GOT3 (cell line): ENCODE data around the gene PAN3.

Experiments
- DNase-seq: peaks from one replicate; lab custom pipeline; 2025; ENCODE audit warnings: mixed read lengths; lab: John Stamatoyannopoulos, UW

PAN3 gene

DNA sequence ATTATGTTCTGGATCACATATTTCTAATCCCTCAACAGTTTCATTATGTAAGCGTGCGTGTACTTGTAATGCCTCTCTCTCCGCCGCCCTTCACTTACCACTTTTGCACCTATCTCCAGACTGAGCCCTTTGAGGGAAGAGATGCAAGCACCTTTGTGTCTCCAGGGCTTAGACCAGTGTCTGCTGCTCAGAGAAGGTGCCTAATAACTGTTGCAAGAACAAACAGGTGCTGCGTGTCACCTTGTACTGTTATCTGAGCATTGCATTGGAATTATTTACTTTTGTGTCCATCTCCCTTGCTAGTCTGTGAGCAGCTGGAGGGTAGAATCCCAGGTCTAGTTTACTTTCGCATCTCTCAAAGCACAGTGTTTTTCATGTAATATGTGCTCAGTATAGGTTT is 200.4 kb downstream of the PAN3 start:
- DNase-seq: no peak

GRCh38 chr13:28339419-28339818 is 201.1 kb downstream of the PAN3 start:
- DNase-seq: no peak

DNA sequence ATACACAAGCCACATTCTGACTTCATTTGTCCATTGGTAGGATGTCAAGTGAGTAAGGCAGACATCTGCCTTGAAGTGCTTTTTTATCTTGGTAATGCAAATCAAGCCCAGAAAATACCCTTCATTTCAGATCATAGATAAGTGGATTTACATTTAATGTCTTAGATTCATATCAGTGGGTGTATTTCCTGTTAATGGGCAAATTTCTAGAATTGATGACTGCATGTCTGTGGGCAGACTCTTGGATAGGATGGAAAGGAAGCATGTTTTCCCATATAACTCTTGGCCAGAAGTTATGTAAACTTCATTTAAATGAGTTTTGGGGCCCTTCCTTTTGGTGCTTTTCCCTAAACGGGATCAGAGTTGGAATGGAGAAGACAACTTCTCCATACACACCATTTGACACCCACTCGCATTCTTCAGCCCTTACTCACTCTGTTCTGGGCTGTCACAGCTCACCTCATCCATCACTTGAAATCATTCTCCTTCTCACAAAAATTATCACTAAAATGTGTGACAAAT is 202.0 kb downstream of the PAN3 start:
- no peak for DNase-seq

- DNase-seq: no peak
These were observed 203.9 kb downstream of the PAN3 start for GRCh38 chr13:28342251-28342650.

DNA sequence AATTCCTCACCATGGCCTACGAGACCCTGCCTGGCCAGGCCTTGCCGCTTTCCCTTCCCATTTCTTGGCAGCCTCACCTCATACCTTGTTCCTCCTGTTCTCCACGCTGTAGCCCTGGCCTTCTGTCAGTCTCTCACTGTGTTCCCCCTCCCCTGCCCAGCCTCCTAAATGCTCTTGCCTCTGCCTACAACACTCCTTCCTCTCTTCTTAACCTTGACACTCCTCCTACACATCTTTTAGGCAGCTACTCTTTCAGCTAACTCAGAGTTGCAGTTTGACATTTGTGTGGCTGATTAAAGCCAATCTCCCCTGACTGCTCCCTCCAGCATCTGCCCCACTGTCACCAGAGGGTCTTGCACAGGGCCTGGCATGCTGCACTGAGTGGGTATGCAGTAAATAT is 205.8 kb downstream of the PAN3 start:
- DNase-seq: no peak
